Measurements from ENCODE around the gene PLXNA4.

The PLXNA4 gene

GRCh38 chr7:132307465-132307864 is 268.8 kb downstream of the PLXNA4 start:
- no peak for DNase-seq

GRCh38 chr7:132300599-132301277 is 275.5 kb downstream of the PLXNA4 start:
- DNase-seq, result no peak

GRCh38 chr7:132298790-132299189 is 277.5 kb downstream of the PLXNA4 start:
- no peak for DNase-seq

- no peak for DNase-seq
Observed at GRCh38 chr7:132296820-132297219, 279.4 kb downstream of the PLXNA4 start.

GRCh38 chr7:132295175-132295574 is 281.1 kb downstream of the PLXNA4 start:
- no peak for DNase-seq

GRCh38 chr7:132292803-132293202 is 283.5 kb downstream of the PLXNA4 start:
- DNase-seq, result no peak

GRCh38 chr7:132291481-132291880 is 284.8 kb downstream of the PLXNA4 start:
- DNase-seq, result no peak

- no peak for DNase-seq
Observed at GRCh38 chr7:132290021-132290420, 286.2 kb downstream of the PLXNA4 start.

GRCh38 chr7:132286836-132287235 is 289.4 kb downstream of the PLXNA4 start:
- DNase-seq, result no peak

GRCh38 chr7:132280335-132280734 is 295.9 kb downstream of the PLXNA4 start:
- no peak for DNase-seq

- no peak for DNase-seq
Observed at GRCh38 chr7:132279718-132280117, 296.6 kb downstream of the PLXNA4 start.

GRCh38 chr7:132276976-132277725 is 299.1 kb downstream of the PLXNA4 start:
- peak; percentile 78 for DNase-seq

- DNase-seq, result no peak
Observed at GRCh38 chr7:132276234-132276630, 300.0 kb downstream of the PLXNA4 start.

GRCh38 chr7:132275416-132276233 is 300.6 kb downstream of the PLXNA4 start:
- DNase-seq, result peak; percentile 13

GRCh38 chr7:132272763-132273371 is 303.4 kb downstream of the PLXNA4 start:
- DNase-seq, result no peak

- no peak for DNase-seq
Observed at GRCh38 chr7:132270517-132270916, 305.8 kb downstream of the PLXNA4 start.

- DNase-seq, result no peak
Observed at GRCh38 chr7:132269718-132270117, 306.6 kb downstream of the PLXNA4 start.

- no peak for DNase-seq
Observed at GRCh38 chr7:132263151-132263550, 313.1 kb downstream of the PLXNA4 start.

GRCh38 chr7:132262160-132262470 is 314.2 kb downstream of the PLXNA4 start:
- no peak for DNase-seq

- no peak for DNase-seq
Observed at GRCh38 chr7:132261327-132262159, 314.7 kb downstream of the PLXNA4 start.

GRCh38 chr7:132258231-132258630 is 318.0 kb downstream of the PLXNA4 start:
- DNase-seq, result no peak

GRCh38 chr7:132257253-132257652 is 319.0 kb downstream of the PLXNA4 start:
- no peak for DNase-seq
